GM21723 (cell line): ENCODE measurements around the gene MVK.

ENCODE experiments used
- ATAC-seq: cut with Tn5 transposase; IDR thresholded peaks from one replicate; pipeline ENCODE4 v1.9.1; 2021; ENCODE audit warnings: mild to moderate bottlenecking, moderate library complexity; ENCODE audit not compliant: unreplicated experiment

The MVK gene

GRCh38 chr12:109626378-109627115 lies 53.0 kb downstream of the MVK start:
- no peak for ATAC-seq

- ATAC-seq, result no peak
Observed at GRCh38 chr12:109627633-109628032, 54.0 kb downstream of the MVK start.

- no peak for ATAC-seq
Observed at GRCh38 chr12:109630107-109630506, 56.5 kb downstream of the MVK start.

- ATAC-seq, result no peak
Observed at GRCh38 chr12:109630815-109631214, 57.2 kb downstream of the MVK start.

- no peak for ATAC-seq
Observed at GRCh38 chr12:109631302-109631701, 57.7 kb downstream of the MVK start.

GRCh38 chr12:109631751-109632150 lies 58.2 kb downstream of the MVK start:
- no peak for ATAC-seq

GRCh38 chr12:109632342-109632741 lies 58.7 kb downstream of the MVK start:
- ATAC-seq, result no peak

- ATAC-seq, result no peak
Observed at GRCh38 chr12:109635717-109636116, 62.1 kb downstream of the MVK start.

GRCh38 chr12:109637348-109637747 lies 63.8 kb downstream of the MVK start:
- ATAC-seq, result no peak

GRCh38 chr12:109637996-109638395 lies 64.4 kb downstream of the MVK start:
- no peak for ATAC-seq

GRCh38 chr12:109638735-109639134 lies 65.1 kb downstream of the MVK start:
- no peak for ATAC-seq

GRCh38 chr12:109639151-109639872 lies 65.7 kb downstream of the MVK start:
- no peak for ATAC-seq

GRCh38 chr12:109640961-109641360 lies 67.4 kb downstream of the MVK start:
- no peak for ATAC-seq

- ATAC-seq, result no peak
Observed at GRCh38 chr12:109641422-109641821, 67.8 kb downstream of the MVK start.

- ATAC-seq, result no peak
Observed at GRCh38 chr12:109642506-109643132, 69.0 kb downstream of the MVK start.

GRCh38 chr12:109645194-109645593 lies 71.6 kb downstream of the MVK start:
- no peak for ATAC-seq

GRCh38 chr12:109645708-109646107 lies 72.1 kb downstream of the MVK start:
- no peak for ATAC-seq
